Kidney (tissue), 14 donors: ENCODE results near the gene MBD3. TPM values are rescaled to one million over a fixed set of nuclear protein-coding genes. Genes with fewer than 3 reads are reported as not detected.

Source experiments
- DNase-seq, 5 donors: peaks; one replicate each; pipeline ENCODE4 v3.0.0-alpha.2; 2013 to 2020
- FAIRE-seq: peaks from 2 replicates; lab custom pipeline; 2012; peaks lifted over from hg19 to GRCh38; lab: Jason Lieb, UNC
- H3K27ac ChIP-seq, 2 donors: one replicate each; pipeline ENCODE4 v1.7.0; 2013; ENCODE audit warnings: low read depth in 2 of 2, low read length in 2 of 2, inconsistent platforms in 1 of 2
- H3K27me3 ChIP-seq: one replicate; pipeline ENCODE4 v1.7.1; 2013; ENCODE audit warnings: low read length, inconsistent platforms; ENCODE audit not compliant: control insufficient read depth, insufficient read depth
- H3K36me3 ChIP-seq, 3 donors: one replicate each; pipeline versions ENCODE4 v1.7.0 to v1.7.1; 2013; ENCODE audit warnings: low read length in 3 of 3, control low read depth in 1 of 3, inconsistent platforms in 1 of 3; ENCODE audit not compliant: insufficient read depth in 3 of 3, control insufficient read depth in 2 of 3
- H3K4me1 ChIP-seq, 3 donors: one replicate each; pipeline versions ENCODE4 v1.7.0 to v1.7.1; 2013; ENCODE audit warnings: low read length in 3 of 3, inconsistent platforms in 1 of 3, low read depth in 1 of 3; ENCODE audit not compliant: control insufficient read depth in 2 of 3, insufficient read depth in 2 of 3
- H3K4me3 ChIP-seq, 3 donors: one replicate each; pipeline versions ENCODE4 v1.7.0 to v1.8.1; 2013; ENCODE audit warnings: low read length in 3 of 3, control low read depth in 1 of 3, inconsistent platforms in 1 of 3
- H3K9ac ChIP-seq, 3 donors: one replicate each; pipeline versions ENCODE4 v1.7.0 to v1.7.1; 2013; ENCODE audit warnings: low read length in 3 of 3, control low read depth in 1 of 3, inconsistent platforms in 1 of 3
- H3K9me3 ChIP-seq, 3 donors: one replicate each; pipeline versions ENCODE4 v1.7.0 to v1.7.1; 2013; ENCODE audit warnings: low read length in 3 of 3, control low read depth in 1 of 3, inconsistent platforms in 1 of 3; ENCODE audit not compliant: control insufficient read depth in 2 of 3, insufficient read depth in 1 of 3
- intact Hi-C: fragments of 100-400 bp; cut with DNase I; formaldehyde crosslinking; loops from one replicate; pipeline ENCODE4 v1.11.1; 2022
- polyA plus RNA-seq: library from polyadenylated mRNA; stranded (reverse); fragments of 350-450 nt; fragmentation: Illumina TruSeq; extraction: RNeasy Lipid Tissue Mini Kit (QIAGEN cat#74804); gene quantifications from one replicate; pipeline ENCODE4 v1.2.3, GENCODE V29; 2014; ENCODE audit warnings: low read depth, low replicate concordance; ENCODE audit not compliant: insufficient read depth
- total RNA-seq: library from RNA; stranded (reverse); fragmentation: NEBNext Ultra II Directional; extraction: Animal tissue kit (Norgen Biotek cat#: 25700); gene quantifications from one replicate; pipeline ENCODE4 v1.2.1, GENCODE V29; 2021
- TF ChIP-seq, protein P1 (sequence below): IDR thresholded peaks from 3 replicates; pipeline ENCODE4 v1.5.1; 2012; ENCODE audit warnings: mild to moderate bottlenecking, moderate library complexity, borderline replicate concordance; ENCODE audit not compliant: insufficient read depth; ENCODE audit errors: extremely low read depth
- donor health status: control.
- donor health status: control.
- donor health status: control.
- donor health status: control.
- donor health status: control.
- donor health status: DM: yes; HTN: yes; CAD: no.
- donor health status: Normal renal cell carcinoma (clear cell type).

The MBD3 gene
- total and polyA plus RNA-seq, 2 donors from 2014 or later = 62.5 to 76.1 TPM

DNA sequence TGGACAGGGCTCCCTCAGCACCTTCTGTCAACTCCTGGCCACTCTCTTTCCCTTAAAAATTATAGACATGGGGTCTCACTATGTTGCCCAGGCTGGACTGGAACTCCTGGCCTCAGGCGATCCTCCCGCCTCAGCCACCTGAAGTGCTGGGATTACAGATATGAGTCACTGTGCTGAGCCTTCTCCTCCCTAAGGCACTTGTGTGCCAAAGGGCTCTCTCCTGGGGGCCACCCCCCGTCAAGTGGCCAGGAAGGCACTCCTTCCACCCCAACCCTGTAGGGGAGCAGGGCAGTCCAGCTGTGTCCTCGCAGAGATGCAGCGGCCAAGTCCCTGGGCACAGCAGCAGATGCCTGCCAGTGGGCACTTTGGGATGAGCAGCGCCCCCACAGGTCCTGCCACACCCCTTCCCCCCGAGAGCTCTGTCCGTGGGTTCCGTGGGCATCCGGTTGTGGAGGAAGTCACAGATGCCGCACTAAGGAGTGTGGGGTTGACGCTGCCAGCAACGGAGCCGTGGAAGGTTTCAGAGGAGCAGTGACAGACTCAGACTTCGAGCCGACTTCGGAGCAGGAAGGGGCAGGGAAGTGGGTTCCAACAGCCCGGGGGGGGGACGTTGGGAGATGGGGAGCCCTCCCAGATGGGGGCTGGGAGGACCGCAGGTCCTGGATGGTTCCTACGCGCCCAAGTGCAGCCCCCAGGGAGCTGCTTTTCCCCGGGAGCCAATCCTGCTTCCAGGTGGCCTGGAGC lies 15.9 kb upstream of the MBD3 start:
- TF ChIP-seq, protein P1, sequence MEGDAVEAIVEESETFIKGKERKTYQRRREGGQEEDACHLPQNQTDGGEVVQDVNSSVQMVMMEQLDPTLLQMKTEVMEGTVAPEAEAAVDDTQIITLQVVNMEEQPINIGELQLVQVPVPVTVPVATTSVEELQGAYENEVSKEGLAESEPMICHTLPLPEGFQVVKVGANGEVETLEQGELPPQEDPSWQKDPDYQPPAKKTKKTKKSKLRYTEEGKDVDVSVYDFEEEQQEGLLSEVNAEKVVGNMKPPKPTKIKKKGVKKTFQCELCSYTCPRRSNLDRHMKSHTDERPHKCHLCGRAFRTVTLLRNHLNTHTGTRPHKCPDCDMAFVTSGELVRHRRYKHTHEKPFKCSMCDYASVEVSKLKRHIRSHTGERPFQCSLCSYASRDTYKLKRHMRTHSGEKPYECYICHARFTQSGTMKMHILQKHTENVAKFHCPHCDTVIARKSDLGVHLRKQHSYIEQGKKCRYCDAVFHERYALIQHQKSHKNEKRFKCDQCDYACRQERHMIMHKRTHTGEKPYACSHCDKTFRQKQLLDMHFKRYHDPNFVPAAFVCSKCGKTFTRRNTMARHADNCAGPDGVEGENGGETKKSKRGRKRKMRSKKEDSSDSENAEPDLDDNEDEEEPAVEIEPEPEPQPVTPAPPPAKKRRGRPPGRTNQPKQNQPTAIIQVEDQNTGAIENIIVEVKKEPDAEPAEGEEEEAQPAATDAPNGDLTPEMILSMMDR = no peak
- no peak for DNase-seq
- Histone ChIP-seq H3K27me3 (no peaks in the 10 kb centered on the region), H3K4me1 (peaks cover 0 to 11% (median 3%) of the 10 kb centered on the region in 3 donors), H3K4me3 (no peak overlapping the region), H3K9me3 (no peaks in the 10 kb centered on the region), H3K9ac (no peak overlapping the region), H3K36me3 (peaks cover 0 to 4% (median 3%) of the 10 kb centered on the region in 3 donors), H3K27ac (no peak overlapping the region)
- intact Hi-C loops = no loop called here
- FAIRE-seq = no peak

- Histone ChIP-seq H3K4me3 (peak overlapping the region; percentile 81 to 94 (median 89)), H3K27ac (peak overlapping the region; percentile 78 to 86), H3K36me3 (no peaks in the 10 kb centered on the region), H3K9me3 (no peaks in the 10 kb centered on the region), H3K27me3 (no peaks in the 10 kb centered on the region), H3K9ac (peak overlapping the region; percentile 37 to 88 (median 85)), H3K4me1 (peaks cover 0 to 14% (median 3%) of the 10 kb centered on the region in 3 donors)
- TF ChIP-seq, protein P1 = no peak
- no peak for DNase-seq
- intact Hi-C loops = no loop called here
- no peak for FAIRE-seq
Observed at GRCh38 chr19:1606138-1606651, 13.5 kb upstream of the MBD3 start.

GRCh38 chr19:1605236-1606137 lies 12.8 kb upstream of the MBD3 start, which contains the start of gene UQCR11:
Gene UQCR11 (minus strand): TSS chr19:1605462. CDS start chr19:1605409, 53 bp downstream.
- Histone ChIP-seq H3K27me3 (no peaks in the 10 kb centered on the region), H3K9ac (peak within 1 kb of the TSS; percentile 88 to 93 (median 88)), H3K27ac (peak within 1 kb of the TSS; percentile 79 to 89), H3K4me1 (peaks cover 0 to 14% (median 3%) of the 10 kb centered on the region in 3 donors), H3K4me3 (peak within 1 kb of the TSS; percentile 83 to 94 (median 89)), H3K9me3 (no peaks in the 10 kb centered on the region), H3K36me3 (no peaks in the 10 kb centered on the region)
- intact Hi-C loops = no loop called here
- DNase-seq (peak; percentile 96 to 98 (median 97)), FAIRE-seq (no peak)
- TF ChIP-seq, protein P1 = peak; percentile 51
